NCI-H2227 (cell line): ENCODE results near the gene SLC38A4.
"Not testable (repeated sequence)": the region's sequence is repeated elsewhere in the genome, so short reads cannot be mapped to it uniquely, and the experiment has no call there.

Source experiments
- DNase-seq: peaks from one replicate; lab custom pipeline; 2025; ENCODE audit not compliant: unreplicated experiment; lab: John Stamatoyannopoulos, UW

Gene SLC38A4, protein sequence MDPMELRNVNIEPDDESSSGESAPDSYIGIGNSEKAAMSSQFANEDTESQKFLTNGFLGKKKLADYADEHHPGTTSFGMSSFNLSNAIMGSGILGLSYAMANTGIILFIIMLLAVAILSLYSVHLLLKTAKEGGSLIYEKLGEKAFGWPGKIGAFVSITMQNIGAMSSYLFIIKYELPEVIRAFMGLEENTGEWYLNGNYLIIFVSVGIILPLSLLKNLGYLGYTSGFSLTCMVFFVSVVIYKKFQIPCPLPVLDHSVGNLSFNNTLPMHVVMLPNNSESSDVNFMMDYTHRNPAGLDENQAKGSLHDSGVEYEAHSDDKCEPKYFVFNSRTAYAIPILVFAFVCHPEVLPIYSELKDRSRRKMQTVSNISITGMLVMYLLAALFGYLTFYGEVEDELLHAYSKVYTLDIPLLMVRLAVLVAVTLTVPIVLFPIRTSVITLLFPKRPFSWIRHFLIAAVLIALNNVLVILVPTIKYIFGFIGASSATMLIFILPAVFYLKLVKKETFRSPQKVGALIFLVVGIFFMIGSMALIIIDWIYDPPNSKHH

DNA sequence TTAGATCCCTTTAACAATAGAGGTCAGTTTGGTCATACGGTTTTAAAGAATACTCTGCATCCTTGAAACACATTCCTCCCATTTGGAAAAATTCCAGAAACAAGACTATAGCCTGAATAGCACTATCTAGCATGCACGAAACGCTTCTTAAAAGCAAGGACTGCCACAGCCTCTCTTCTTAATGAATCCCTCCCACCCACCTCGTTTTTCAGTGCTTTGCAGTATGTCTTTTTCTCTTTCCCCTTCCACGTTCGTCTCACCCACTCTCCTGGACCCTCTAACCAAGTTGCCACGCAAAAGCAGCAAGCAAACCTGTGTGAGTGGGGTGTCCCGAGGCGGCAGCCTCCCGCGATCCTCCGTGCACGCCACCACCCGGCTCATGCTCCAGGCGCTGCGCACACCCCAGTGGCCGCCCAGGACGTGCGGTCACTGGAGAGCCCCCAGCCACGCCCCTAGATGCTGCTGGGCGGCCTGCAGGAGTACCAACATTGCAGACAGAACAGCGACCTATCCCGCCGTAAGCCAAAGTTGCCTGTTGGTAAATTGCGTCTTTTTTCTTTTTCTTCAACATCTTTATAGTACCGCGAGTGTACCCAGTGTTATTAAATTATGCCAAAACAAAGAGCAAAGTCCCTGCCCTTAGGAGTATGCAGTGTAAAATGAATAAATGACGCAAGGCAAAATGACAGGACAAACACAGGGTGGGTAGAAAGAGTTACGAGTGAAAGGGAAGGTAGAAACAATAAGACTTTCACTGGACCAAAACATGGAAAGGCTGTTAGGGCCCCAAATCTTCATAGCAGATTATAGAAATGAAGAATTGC is at the start of gene SLC38A4:
Gene SLC38A4 (minus strand): TSS at position 407 of the 824 bp plus-strand sequence. CDS start 32,926 bp downstream, outside the sequence.
- peak; percentile 4 for DNase-seq

DNA sequence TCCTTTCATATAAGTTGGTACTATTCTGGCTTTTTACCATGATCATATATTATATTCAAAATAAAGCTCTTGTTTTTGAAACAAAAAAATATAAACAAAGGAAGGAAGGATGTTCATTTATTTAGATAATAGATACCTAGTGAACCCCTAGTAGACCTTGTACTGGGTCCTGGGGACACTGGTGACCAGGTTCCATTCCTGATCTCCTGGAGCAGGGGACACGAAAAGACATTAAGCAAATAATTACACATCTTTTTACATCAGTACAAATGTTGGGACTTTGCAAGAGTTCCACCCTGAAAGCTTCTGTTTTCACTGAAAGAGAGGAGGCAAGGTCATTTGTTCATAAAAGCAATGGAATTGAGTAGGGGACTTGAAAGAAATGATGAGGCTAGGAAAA is 49.3 kb upstream of the SLC38A4 start:
- DNase-seq = no peak

DNA sequence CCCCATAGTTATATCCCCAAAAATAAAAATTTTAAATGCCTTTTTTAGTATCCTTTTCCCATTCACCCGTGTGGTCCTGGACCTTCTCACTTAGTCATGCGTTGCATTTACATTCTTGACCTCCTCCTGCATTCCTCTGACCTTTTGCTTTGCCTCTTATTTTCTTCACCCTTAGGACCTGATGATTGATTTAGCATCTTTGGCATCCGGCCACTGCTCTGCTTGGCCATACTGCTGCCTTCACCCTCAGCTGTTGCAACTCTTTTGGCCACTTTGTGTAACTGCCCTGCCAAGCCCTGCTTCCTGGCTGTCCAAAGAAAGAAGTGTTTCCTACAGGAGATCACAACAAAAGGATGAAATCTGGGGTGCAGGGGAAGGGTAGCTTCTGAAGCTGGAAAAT is 48.8 kb upstream of the SLC38A4 start:
- no peak for DNase-seq

DNA sequence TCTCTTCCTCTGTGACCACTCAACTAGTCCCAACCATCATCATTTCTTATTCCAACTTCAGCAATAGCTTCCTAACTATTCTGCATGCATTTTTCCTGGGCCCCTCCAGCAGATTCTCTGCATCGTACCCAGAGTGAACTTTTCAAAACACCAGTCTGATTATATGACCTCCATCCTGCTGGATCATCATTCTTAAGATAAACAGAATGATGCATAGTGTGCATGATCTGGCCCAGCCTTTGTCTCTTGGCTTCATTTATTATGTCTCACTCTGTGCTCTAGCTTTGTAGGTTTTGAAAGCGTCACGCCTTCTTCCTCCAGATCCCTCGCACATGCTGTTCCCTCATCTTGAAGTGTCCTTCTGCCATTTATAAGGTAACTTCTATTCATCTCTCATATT is 46.3 kb upstream of the SLC38A4 start:
- DNase-seq = no peak

DNA sequence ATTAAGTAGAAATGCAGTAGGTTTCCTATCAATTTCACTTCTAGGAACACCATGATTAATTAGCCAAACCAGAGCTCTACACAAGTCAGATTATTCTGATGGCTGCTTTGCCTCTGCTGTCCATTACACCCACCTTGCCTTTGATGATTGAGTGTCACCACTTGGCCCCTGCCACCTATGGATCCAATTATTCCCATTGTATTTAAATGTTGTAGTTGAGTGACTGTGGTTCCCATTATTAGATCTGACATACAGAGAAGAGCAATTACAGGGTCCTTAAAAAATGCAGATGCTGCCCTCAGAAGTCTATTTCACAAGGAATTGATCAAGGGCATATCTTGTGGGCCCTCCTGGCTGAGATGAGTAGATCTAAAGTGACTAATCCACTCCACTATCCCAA is 39.5 kb upstream of the SLC38A4 start:
- no peak for DNase-seq

DNA sequence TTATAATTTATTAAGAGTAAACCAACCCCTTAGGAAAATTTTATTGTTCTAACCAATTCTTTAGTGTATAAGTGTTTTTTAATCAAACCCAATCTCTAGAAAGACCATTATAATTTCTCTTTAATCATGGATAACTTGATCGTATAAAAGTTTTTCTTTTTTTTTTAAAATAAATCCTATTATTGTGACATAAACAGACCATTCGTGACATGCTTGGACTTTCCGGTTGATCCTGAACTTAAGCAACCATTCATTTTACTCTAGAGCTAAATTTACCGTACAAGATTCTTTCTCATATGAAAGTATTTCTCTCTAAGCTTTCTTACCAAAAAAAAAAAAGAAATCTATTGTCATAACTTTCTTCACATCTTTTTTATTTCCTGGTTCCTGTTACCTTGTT is 32.6 kb upstream of the SLC38A4 start:
- DNase-seq = no peak

DNA sequence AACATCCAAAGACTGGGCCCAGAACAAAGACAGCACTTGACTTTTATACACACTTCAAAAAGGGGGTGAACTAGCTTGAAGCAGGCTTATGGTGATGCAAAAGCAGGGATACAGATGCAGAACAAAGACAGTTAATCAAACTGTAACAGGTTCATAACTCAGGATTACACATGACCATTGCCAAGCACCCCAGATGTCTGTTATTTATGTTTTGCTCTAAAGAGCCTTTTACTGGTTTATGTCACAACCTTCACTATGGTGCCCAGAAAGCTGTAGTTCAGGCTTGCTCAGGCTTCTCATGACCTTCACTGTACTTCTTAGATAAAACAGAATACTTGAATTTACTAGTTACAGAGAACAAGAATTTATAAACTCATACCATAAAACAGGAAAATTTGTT is 31.7 kb upstream of the SLC38A4 start:
- DNase-seq = no peak

DNA sequence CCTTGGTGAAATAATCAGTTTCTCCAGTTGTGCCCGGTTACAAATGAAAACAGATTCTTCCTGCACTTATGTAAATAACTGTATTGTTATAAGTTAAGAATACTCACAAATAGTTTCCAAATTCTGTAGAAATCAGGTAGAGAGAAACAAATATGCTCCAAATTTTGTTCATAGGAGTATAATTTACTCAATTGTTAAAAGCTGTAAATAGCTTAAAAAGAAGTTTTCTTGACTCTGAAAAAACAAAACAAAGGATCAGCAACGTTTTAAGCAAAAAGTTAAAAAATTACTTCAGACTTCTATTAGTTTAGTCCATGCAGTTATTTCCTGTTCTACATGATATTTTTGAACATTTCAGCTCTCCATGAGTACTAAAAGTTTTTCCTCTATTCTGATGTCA is 30.0 kb upstream of the SLC38A4 start:
- no peak for DNase-seq

DNA sequence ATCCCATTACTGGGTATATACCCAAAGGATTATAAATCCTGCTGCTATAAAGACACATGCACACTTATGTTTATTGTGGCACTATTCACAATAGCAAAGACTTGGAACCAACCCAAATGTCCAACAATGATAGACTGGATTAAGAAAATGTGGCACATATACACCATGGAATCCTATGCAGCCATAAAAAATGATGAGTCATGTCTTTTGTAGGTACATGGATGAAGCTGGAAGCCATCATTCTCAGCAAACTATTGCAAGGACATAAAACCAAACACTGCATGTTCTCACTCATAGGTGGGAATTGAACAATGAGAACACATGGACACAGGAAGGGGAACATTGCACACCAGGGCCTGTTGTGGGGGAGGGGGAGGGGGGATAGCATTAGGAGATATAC is 28.4 kb upstream of the SLC38A4 start:
- not testable (repeated sequence) for DNase-seq

DNA sequence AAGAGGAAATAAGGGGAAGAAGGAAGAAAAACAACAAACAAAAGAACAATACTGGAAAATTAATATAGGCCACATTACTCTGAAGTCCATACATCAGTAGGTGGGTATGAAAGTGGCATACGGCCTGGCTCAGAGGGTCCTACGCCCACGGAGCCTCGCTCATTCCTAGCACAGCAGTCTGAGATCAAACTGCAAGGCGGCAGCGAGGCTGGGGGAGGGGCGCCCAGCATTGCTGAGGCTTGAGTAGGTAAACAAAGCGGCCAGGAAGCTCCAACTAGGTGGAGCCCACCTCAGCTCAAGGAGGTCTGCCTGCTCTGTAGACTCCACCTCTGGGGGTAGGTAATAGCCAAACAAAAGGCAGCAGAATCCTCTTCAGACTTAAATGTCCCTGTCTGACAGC is 23.0 kb upstream of the SLC38A4 start:
- DNase-seq = not testable (repeated sequence)

DNA sequence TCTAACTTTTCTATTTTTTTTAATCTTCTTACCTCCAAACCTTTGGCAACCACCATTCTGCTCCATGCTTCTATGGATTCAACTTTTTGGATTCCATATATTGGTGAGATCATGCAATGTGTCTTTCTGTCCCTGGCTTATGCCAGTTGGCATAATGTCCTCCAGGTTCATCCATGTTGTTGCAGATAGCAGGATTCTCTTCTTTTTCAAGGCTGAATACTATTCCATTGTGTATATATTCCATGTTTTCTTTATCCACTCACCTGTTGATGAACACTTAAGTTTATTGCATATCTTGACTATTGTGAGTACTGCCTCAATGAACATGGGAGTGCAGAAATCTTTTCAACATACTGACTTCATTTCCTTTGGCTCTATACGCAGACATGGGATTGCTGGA is 21.2 kb upstream of the SLC38A4 start:
- no peak for DNase-seq

DNA sequence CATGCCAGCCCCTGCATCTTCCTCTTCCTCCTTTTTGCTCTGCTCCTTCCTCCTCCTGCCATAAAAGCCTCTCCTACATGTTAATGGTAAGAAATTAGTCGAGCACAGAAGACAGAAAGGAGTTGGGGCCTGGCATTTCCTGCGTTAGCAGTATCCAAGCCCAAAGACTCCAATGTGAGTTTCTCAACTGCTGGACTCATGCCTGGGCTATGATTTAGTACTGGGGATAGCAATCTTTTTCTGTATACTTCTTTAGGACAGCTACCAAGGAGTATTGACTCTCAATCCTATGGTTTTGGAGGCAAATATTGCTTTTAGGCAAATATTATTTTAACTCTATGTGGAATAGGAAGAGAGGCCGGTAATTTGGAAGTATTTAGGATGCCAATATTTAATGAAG is 18.0 kb upstream of the SLC38A4 start:
- no peak for DNase-seq

DNA sequence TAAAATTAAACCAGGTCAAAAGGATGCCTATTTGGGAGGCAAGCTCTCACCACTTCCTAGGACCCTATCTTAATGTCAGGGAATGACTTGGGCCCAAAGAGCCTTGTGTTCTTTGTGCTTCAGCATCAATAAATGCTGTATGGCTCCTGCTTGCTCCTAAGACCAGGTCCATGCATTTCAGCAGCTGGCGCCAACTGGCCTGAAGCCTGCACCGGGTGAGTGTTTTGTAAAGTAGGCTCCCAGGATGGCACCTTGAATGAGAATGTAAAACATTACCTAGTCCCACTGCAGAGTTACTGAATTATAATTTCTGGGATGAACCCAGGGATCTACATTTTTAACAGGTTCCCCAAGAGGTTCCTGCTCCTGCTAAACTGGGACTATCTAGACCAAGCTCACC is 16.1 kb upstream of the SLC38A4 start:
- DNase-seq = no peak

DNA sequence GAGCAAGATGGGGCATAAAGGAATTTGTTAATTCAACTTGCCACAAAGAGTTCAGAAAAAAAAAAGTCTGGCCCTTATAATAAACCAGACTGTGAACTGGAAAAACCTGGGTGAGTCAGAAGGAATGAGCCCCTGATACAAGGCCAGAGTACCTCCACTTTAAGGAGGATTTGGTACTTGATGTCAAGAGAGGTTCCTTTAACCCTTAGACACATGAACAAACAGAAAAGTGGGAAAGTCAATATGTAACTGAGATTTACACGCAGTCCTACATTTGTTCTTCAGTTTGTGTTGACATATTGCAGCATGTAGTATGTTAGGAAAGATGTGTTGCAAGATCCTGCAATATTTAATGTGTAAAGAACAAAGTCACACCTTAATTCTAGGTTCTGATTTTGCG is 14.2 kb upstream of the SLC38A4 start:
- DNase-seq = no peak

DNA sequence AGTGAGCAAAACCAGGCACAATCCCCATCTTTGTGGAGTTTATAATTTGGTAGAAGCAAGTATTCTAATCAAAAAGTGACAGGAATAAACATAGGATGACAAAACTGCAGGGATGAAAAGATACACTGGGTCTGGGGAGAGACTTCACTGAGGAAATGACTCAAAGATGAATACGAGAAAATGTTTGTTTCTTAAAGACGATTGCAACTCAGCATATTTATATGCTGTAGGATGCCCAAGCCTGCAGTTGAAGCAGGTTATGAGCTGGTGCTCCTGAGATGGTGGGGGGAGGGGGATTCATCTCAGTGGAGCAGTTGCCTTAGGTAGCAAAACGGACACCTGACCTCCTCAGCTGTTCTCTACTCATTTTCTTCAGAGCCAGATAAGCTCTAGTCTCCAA is 13.4 kb upstream of the SLC38A4 start:
- DNase-seq = no peak

DNA sequence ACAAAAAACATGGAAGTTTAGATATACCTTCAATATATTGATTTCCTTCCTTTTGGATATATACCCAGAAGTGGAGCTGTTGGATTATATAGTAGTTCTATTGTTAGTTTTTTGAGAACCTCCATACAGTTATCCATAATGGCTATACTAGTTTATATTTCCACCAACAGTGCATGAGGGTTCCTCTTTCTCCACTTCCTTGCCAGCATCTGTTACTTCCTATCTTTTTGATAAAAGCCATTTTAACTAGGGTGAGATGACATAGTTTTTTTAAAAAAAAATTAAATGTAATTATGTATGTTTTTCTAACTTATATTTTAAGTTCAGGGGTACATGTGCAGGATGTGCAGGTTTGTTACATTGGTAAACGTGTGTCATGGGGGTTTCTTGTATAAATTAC is 10.0 kb upstream of the SLC38A4 start:
- DNase-seq = no peak

DNA sequence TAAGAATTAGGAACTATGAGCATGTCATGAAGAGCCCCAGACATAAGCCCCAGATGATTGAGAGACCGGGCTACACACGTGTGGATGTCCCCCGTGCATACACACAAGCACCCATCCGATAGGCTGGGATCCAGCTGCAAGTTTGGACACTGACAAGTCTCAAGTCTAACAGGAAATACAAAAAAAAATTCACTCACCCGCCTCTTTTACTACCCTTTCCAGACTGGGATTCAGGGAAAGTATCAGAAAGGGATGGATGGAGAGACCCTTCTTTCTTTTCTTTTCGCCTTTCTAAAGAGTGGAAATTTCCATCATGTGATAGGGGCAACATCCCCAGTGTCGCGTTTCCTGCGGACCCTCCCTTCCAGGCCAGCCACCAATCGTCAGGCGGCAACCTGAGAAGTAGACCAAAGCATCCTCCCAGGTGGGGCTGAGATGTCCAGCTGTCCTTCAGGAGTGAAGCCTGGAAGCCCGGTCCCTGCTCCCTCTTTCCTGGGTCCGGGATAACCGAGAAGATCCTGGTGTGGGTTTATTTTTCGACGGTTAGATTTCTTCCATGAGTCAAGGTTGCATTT is 6.4 kb upstream of the SLC38A4 start:
- DNase-seq = no peak

DNA sequence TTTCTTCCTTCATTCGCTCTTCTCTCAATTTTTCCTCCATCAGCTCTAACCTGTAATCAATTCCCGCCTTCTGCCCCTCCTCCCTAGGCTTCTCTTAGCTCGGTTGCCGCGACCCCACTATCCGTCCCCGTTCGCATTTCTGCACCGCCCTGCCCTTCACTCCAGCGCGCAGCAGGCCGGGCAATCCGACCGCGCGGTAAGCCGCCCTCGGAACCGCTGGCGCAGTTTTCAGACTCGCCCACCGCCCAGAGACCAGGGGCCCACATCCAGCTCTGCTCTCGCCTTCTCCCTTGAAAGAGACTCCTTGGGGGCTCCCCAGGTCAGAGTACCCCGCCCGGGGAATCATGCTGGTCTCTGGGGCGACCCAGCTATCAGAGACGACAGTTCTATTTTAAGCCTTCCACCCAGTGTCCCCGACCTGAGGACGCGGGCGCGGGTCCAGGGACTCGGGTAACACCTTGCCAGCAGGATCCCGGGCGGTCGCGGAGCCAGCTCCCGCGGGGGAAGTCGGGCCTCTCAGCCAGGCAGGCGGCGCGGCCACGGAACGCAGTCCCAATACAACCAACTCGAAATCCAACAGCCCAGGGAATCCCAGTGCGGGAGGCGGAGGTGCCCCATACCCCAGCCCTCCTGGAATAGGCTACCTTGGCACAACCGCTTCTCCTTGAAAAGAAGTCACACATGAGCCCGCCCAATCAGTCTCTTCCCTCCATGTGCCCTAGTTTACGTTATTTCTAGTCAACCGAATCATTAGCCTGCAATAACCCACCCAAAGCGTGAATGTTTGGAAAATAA is 5.7 kb upstream of the SLC38A4 start:
- no peak for DNase-seq

DNA sequence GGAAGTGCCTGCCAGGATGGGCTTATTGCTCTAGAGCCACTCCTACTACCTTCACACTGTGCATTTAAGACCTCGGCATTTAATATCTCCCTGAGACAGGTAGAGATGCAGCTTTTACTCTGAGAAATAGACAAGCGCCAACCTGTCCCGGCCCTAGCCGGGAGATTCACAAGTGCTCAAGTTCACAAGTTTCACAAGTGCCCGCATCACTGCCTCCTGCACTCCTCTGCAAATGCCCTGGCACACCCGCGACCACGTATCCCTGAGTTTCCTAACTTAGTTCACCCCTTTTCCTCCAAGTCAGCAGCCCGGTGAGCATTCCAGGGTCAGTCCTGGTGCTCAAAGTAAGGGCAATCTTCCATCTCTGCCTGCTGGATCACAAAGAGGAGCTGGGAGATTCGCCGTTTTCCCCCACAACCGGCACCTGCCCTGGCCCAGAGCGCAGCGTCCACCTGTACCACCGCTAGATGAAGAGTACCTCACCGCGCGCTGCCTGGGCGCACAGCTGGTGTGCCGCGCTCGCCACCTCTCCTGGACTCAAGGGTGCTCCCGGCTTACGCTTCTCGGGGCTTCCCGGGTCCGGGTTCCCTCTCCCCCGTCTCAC is 5.0 kb upstream of the SLC38A4 start:
- DNase-seq = no peak

DNA sequence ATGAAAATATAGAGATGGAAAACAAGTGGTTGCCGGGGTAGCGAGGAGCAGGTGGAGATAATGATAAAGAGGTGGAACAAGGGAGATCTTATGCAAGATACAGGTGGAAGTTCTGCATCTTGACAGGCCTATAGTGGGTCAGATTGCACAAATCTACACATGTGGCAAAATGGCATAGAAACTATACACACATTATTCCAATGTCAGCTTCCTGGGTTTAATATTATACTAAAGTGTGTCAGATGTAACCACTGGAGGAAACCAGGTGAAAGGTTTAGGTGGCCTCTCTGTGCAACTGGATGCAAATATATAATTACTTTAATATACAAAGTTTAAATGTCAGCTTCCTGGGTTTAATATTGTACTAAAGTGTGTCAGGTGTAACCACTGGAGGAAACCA is 1.1 kb downstream of the SLC38A4 start:
- DNase-seq = no peak

DNA sequence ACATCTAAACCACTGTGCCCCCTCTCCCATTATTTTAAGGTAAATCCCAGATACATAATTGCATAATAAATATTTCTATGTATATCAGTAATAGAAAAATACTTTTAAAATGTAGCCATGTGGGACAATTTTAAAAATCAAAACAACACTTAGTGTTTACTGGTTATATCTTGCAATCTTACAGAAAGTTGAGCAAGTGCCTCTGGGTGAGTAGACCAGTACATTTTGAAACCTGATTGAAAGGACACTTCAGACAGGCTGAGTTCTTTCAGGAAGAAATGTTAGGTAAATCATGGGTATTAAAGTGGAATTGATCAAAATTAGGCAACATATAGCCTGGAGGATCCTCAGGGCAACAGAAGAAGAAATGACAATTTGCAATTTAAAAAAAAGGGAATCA is 7.2 kb downstream of the SLC38A4 start:
- DNase-seq = no peak
